Endometrium (tissue), 2 donors: ENCODE data around the gene PRKCH.

ENCODE experiments used
- FAIRE-seq: peaks from 2 replicates; lab custom pipeline; 2012; peaks lifted over from hg19 to GRCh38; lab: Jason Lieb, UNC
- donor health status: control.
- donor health status: control.

The PRKCH gene

GRCh38 chr14:61338457-61338856 is 17.1 kb downstream of the PRKCH start:
- no peak for FAIRE-seq

- no peak for FAIRE-seq
Observed at GRCh38 chr14:61341275-61342206, 20.2 kb downstream of the PRKCH start.

GRCh38 chr14:61342486-61342885 is 21.1 kb downstream of the PRKCH start:
- FAIRE-seq: no peak

GRCh38 chr14:61342932-61343331 is 21.6 kb downstream of the PRKCH start:
- no peak for FAIRE-seq

- FAIRE-seq: no peak
Observed at GRCh38 chr14:61343471-61343870, 22.1 kb downstream of the PRKCH start.

- FAIRE-seq: no peak
Observed at GRCh38 chr14:61343991-61344405, 22.6 kb downstream of the PRKCH start.

- no peak for FAIRE-seq
Observed at GRCh38 chr14:61344437-61345150, 23.2 kb downstream of the PRKCH start.

GRCh38 chr14:61345151-61345482 is 23.7 kb downstream of the PRKCH start:
- no peak for FAIRE-seq

- no peak for FAIRE-seq
Observed at GRCh38 chr14:61346221-61346620, 24.8 kb downstream of the PRKCH start.

- FAIRE-seq: no peak
Observed at GRCh38 chr14:61346793-61347192, 25.4 kb downstream of the PRKCH start.

GRCh38 chr14:61347826-61348443 is 26.6 kb downstream of the PRKCH start:
- no peak for FAIRE-seq

- FAIRE-seq: no peak
Observed at GRCh38 chr14:61350427-61351270, 29.3 kb downstream of the PRKCH start.

GRCh38 chr14:61351477-61351876 is 30.1 kb downstream of the PRKCH start:
- FAIRE-seq: no peak

- no peak for FAIRE-seq
Observed at GRCh38 chr14:61355892-61356325, 34.5 kb downstream of the PRKCH start.

- FAIRE-seq: no peak
Observed at GRCh38 chr14:61357123-61357522, 35.7 kb downstream of the PRKCH start.

GRCh38 chr14:61358554-61359226 is 37.3 kb downstream of the PRKCH start:
- FAIRE-seq: no peak

- no peak for FAIRE-seq
Observed at GRCh38 chr14:61360796-61361525, 39.6 kb downstream of the PRKCH start.

- no peak for FAIRE-seq
Observed at GRCh38 chr14:61362072-61362750, 40.8 kb downstream of the PRKCH start.

GRCh38 chr14:61364243-61364642 is 42.9 kb downstream of the PRKCH start:
- FAIRE-seq: no peak

- FAIRE-seq: no peak
Observed at GRCh38 chr14:61365667-61366212, 44.4 kb downstream of the PRKCH start.
